OCI-LY3 (cell line): Measurements from ENCODE around the gene NOC4L.

Experiments used
- EZH2phosphoT487 ChIP-seq: fragments of 200-600 bp; shearing (Covaris generic); IDR thresholded peaks from 2 replicates; pipeline ENCODE4 v1.6.1; 2018; ENCODE audit warnings: antibody characterized with exemption, mixed run types, low read depth
- TF ChIP-seq, protein P1 (sequence below): fragments of 200-600, 300-600 bp; sonication (generic); IDR thresholded peaks from 2 replicates; pipeline ENCODE4 v1.5.1; 2014; ENCODE audit warnings: antibody characterized with exemption, low read length, low read depth

DNA sequence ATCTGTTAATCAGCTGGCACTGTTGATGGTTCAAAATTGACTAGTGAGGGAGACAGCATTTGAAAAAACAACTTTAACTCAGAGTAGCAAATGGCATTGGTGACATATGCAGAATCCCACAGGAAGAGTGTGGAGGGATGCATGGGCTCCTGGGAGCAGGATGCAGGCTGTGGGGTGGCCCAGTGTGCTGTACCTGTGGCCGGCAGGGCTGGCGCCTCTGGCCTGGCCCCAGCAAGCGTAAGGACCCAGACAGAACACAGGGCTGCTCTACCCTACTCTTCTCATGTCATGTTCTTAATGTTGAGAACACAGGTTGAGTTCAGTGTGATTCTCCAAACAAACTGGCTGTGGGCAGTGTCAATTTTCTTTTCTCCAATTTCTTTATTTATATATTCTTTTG is 33.6 kb upstream of the NOC4L start:
- TF ChIP-seq, protein P1, sequence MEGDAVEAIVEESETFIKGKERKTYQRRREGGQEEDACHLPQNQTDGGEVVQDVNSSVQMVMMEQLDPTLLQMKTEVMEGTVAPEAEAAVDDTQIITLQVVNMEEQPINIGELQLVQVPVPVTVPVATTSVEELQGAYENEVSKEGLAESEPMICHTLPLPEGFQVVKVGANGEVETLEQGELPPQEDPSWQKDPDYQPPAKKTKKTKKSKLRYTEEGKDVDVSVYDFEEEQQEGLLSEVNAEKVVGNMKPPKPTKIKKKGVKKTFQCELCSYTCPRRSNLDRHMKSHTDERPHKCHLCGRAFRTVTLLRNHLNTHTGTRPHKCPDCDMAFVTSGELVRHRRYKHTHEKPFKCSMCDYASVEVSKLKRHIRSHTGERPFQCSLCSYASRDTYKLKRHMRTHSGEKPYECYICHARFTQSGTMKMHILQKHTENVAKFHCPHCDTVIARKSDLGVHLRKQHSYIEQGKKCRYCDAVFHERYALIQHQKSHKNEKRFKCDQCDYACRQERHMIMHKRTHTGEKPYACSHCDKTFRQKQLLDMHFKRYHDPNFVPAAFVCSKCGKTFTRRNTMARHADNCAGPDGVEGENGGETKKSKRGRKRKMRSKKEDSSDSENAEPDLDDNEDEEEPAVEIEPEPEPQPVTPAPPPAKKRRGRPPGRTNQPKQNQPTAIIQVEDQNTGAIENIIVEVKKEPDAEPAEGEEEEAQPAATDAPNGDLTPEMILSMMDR: no peak
- no peak for TF ChIP-seq EZH2phosphoT487
